DMS79 treated with DMSO at 0.1 percent for 48 hours (cell line): Measurements from ENCODE around the gene RNPS1.

Experiments used
- DNase-seq: peaks from one replicate; lab custom pipeline; 2025; lab: John Stamatoyannopoulos, UW

The RNPS1 gene, protein sequence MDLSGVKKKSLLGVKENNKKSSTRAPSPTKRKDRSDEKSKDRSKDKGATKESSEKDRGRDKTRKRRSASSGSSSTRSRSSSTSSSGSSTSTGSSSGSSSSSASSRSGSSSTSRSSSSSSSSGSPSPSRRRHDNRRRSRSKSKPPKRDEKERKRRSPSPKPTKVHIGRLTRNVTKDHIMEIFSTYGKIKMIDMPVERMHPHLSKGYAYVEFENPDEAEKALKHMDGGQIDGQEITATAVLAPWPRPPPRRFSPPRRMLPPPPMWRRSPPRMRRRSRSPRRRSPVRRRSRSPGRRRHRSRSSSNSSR

DNA sequence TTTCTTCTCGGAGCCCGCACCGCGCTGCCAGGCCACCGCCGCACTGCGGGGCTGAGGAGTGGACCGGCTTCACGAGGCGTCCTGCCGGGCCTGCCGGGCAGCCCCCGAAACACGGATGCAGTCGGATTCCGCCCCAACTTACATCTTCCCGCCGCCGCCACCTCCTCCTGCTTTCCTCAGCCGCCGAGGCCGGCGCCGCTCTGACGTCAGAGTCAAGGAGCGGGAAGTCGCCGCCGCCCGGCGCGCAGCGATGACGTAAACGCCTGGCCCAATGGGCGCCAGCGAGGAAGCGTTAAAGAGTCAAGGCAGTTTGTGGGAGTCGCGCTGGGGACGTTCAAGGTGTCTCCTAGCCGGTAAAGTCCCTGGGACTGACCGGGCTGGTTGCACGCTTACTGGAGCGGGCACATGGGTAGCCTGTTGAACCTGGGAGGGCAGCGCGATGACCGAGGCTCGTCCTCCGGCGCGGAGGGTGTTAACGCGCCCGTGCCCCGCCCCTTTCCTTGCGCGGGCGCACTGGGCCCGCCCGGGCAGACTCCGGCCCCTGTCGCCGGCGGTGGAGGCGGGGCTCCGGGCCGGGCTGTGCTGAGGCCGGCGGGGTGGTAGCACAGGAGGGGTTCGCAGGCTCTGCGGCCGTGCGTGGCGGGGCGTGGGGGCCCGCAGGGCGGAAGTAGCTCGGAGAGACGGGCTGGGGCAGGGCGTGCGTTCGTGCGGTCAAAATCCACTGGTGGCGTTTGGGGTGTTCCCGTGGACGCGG is at the start of gene RNPS1:
TSS of gene RNPS1 (minus strand) at position 214 of the 754 bp plus-strand sequence. CDS start 3,483 bp downstream, outside the sequence.
- peak; percentile 71 for DNase-seq

DNA sequence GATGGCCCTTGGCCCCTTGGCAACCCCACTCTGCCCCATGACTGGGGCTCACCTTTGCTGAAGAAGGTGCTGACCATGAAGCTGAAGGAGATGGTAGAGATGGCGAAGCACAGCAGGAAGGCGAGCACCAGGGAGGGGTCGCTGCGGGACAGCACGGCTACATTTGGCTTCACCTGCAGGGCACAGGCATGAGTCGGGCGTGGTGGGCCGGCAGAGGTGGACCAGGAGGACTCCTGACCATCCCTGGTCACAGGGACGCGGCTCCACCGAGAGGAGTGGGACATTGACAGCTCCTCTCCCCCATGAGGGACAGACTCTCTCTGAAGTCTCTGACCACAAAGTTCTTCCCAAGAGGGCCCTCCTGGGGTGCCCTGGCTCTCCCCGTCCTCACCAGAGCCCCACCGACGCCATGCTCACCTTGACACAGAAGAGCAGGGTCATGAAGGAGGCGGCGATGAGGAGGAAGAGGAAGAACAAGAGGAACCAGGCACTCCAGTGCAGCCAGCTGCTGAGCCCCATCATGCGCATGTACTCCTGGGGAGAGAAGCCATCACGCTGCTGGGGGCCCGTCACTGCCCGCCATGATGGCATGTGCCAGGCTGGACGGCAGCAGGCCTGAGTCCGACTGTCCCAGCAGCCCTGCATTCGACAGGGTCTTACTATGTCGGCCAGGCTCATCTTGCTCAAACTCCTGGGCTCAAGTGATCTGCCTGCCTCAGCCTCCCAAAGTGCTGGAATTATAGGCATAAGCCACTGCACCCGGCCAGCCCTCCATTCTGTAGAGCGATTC is 49.5 kb upstream of the RNPS1 start:
- no peak for DNase-seq

DNA sequence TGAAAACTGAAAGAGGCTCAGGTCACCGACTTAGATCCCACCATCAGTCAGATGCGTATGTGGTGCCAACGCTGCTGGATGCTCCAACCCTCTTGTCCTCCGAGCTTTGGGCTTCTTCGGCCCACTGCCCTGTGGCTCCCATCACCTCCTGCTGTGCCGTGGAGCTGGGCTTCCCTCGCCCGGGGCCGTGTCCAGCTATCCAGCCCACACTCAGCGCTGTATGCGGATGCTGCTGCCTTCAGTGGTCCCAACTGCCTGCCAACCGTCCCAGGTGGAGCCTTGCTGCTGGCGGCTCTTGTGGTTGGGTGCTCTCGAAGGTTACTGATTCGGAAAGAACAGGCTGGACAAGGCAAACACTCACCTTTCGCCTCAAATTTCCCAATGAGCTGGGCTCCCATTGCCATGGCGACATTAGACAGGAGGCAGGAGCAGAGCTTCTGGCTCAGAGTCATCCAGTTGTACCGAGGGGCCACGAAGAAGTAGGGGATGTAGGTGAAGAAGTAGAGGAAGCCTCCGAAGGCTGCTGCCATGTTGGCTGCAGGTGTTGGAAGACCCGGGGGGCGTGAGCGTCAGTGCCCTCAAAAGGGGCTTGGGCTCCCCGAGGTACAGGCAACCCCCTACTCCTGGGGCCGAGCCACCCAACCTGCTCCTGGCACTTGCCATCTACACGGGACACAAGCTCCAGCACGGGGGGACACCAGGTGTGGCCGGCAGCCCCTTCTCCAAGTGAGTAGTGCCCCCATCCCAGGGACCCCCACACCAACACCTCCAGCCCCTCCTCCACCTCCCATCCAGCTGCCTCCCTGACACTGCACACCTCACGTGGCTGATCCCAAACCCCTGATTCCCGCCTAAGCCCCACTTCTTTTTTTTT is 40.4 kb upstream of the RNPS1 start:
- DNase-seq, result peak; percentile 86

DNA sequence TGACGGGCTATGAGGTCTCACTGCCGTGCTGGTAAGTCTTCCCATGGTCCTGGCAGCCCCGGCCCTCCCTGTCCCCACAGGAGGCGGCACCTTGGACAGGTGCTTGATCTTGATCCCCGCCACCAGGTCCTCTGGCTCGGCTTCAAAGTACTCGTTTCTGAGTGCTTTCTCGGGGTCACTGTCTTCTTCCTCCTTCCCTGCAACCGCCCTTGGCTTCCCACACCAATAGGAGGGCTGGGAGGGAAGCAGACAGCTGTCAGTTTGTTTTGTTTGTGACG is 31.9 kb upstream of the RNPS1 start:
- no peak for DNase-seq

DNA sequence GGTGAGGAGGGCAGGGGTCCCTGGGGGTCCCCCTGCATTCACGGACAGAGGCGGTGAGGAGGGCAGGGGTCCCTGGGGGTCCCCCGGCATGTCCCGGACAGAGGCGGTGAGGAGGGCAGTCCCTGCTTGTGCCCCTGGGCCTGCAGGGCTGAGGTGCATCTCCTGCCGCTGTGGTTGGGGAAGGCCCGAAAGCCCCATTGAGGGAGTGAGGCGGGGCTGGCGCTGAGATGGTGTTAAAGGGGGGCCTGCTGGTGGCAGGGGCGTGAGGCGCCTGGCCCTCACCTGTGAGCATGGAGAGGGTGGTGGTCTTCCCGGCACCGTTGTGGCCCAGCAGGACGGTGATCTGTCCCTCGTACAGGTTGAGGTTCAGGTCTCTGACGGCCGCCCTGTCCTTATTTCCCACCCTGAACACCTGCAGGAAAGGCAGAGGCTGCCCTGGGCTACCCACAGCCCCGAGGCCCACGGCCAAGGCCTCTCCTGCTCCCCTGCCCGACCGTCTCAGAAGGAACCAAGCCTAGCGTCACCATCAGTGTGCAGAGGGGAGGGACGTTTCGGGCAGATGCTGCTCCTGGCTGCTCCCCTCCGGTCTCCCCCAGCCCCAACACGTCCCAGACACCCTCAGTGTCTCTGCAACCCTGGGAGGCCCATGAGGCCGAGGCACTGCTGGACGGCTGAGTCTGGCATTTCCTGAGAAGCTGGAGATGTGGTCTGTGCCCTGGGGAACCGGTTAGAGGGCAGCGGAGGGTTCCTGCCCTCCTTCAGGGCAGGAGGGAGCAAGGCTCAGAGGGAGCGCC is 31.4 kb upstream of the RNPS1 start:
- no peak for DNase-seq

DNA sequence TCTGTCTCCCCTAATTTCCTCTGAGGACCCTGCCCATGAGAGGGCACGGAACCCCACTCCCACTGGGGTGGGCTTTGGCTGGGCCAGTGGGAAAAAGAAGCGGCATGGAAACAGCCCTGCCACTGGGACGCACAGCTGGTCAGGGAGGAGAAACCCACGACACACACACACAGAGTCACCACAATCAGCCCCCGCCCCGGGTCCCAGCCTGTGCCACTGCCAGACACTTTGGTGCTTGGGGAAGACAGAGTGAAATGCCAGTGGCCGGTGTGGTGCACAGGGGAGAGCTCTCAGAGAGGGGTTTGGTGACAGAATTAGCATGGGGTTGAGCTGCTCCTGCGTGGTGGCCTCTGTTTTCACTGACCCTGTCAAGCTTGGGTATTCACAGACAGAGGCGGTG is 30.7 kb upstream of the RNPS1 start:
- no peak for DNase-seq

DNA sequence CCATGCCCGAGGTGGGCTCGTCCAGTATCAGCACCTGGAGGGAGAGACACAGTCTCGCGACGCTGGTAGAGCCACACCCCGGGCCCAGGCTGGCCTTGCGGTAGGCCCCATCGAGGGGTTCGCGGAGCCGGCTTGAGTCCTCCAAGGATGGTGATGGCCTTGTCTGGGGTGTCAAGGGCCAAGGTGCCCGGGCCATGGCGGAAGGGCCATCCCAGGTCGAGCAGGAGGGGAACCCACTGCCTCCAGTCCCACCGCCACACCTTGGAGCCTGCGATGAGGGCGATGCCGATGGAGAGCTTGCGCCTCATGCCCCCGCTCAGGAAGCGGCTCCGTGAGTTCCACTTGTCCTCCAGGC is 29.6 kb upstream of the RNPS1 start:
- DNase-seq, result no peak

DNA sequence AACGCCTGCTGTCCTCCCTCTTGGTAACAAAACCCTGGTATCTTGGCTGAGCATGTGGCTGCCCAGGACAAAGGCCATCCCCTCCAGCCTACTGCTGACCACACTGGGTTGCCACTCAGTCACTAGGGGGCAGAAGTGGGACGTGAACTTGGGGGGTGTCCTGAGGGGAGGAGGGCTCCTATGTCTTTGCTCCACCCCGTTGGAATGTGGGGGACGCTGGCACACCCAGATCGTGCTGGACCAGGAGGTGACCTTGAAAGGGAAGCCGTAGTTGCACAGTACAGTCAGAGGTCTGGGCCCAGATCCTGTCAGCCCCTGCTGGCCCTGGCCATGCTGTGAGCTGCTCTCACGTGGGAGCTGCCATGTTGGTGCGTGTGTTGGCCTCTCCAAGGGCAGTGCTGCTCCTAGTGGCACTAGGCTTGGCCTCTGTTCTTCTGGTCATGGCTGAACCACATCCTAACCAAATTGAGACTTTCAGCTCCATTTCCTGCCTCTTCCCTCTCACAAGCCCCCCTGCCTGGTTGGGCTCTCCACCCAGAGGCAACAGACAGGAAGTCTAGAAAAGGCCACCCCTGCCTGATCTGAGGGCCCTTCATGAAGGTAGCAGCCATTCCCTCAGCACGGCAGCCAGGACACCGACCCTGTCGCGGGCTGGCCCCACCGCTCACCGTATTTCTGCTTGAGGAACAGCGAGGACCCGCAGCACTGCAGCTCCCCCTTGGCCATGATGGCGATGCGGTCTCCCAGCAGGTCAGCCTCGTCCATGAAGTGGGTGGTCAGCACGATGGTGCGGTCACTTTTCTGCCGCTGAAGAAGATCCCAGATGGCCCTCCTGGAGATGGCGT is 29.0 kb upstream of the RNPS1 start:
- no peak for DNase-seq

DNA sequence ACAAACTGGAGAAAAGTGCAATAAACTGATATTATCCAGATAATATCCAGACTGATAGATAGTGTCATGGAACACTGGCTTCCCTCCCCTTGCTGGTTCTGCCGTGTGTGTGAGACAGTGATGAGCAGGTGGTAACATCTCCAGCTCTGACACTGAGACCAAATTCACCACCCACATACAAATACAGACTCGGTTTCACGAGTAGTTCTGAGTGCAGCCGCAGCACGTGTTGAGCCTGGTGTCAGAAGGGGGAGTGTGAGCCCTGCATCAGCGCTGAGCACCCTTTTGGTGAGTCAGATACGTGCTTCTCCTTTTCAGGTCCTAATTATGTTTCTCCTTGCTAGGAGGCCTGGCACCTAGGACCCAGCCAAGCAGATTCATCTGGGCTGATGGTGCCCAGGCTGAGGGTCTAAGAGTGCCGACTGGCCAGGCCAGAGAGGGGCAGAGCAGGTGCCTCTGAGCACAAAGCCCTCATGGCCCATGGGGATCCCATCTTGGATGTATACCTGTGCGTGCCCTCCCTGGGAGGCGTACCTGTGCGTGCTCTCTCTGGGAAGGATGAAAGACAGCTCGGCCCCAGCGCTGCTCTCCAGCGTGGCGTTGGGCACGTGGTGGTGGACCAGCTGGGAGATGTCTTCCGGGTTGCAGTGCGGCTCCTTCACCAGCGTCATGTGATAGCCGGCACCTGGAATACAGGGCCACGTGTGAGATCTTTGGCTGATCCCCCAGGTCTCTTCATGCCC is 27.3 kb upstream of the RNPS1 start:
- DNase-seq, result no peak

DNA sequence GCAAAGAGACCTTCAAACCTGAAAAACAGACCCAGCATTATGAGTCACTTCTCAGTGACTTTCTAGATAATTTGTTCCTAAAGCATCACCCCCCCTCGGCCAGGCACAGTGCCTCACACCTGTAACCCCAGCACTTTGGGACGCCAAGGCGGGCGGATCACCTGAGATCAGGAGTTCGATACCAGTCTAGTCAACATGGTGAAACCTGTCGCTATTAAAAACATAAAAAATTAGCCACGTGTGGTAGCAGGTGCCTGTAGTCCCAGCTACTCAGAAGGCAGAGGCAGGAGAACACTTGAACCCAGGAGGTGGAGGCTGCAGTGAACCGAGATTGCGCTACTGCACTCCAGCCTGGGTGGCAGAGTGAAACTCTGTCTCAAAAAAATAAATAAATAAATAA is 24.3 kb upstream of the RNPS1 start:
- DNase-seq, result no peak

DNA sequence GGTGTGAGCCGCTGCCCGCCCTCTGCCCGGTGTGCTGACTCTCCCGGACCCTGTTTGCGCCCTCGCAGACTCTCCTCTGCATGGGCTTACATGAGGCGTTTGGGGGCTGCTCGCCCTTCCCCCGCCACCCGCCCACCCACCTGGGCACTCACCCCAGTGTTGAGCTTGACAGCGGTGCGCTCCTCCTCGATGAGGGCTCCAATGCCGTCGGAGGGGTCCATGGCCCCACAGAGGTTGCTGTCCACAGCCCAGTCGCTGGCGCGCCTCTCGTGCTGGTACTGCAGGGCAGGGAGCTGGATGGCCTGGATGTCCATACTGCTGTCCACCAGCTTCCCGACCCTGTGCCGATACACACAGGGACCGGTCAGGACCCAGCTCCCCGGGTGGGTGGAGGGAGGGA is 21.4 kb upstream of the RNPS1 start:
- no peak for DNase-seq

DNA sequence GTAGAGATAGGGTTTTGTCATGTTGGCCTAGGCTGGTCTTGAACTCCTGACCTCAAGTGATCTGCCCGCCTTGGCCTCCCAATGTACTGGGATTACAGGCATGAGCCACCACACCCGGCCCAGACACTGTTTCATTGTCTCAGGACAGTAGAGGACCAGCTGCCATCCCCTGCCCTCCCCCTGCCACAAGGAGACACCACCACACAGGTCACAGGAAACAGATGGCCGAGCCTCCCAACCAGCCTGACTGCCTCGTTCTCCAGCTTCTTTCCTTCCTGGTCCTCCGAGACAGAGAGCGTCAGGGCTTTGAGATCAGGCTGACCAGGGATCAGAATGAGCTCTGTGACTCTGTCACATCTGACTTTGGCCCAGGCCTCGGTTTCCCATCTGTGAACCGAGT is 20.8 kb upstream of the RNPS1 start:
- no peak for DNase-seq

DNA sequence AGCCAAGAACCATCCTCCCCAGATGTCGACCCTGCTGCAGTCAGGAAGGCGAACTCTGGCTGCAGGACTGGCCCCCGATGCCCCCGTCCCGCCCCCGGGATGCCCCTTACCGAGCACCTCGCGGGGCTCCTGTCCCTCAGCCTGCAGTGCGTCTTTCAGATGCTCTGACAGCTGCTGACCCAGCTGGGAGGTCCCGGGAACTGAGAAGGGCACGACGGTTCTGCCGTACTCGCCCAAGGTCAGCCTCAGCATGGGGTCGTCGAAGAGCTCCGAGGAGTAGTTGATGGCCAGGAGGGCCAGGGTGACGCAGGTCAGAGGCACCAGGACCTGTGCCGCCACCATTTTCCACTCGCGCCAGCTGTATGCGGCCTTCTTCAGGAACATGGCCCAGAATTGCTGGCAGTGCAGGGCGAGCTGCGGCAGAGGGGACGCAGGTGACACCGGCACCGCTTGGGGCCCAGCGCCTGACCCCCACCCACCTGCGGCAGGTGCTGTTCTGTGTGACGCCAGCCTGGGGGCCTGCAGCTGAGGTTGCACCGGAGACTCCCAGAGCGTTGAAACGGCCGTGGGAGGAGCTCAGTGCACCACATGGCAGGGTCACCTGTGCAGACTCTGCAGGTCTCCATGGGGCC is 20.1 kb upstream of the RNPS1 start:
- DNase-seq, result no peak

DNA sequence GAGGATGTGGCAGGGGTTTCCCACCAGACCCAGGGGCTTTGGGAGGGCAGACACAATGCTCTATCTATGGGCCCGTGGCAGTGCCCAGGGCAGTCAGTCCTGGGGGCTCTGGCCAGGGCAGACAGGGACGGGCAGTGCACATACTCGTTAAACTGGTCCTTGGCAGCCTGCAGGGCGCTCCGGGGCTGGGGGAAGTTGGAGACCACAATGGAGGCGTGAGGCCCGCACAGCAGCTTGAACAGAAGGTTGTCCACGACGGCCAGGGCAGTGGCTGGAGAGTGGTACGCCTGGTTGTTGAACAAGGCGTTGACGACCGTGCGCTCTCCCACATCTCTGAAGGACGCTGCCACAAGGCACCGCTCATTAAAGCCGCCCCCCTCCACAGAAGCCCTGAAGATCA is 18.6 kb upstream of the RNPS1 start:
- no peak for DNase-seq

DNA sequence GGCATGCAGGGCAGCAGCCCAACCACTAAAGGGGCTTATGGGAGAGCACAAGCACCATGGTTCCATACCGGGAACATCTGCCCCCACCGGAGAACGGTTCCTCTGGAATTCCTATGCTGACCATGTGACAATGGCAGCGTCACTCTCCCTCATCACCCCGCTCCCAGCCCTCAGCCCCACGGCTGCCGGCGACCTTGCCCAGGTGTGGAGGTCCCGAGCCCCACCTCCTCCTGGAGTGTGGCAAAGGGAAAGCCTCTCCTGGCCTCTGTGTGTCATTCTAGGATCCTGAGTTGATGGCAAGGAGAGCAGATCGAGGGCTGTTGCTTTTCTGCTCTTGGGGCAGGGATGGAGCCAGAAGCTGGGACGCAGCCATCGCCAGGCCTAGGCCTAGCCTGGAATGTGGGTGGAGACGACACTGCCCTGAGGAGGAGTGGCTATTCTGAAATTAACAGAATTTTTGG is 17.8 kb upstream of the RNPS1 start:
- DNase-seq, result no peak

DNA sequence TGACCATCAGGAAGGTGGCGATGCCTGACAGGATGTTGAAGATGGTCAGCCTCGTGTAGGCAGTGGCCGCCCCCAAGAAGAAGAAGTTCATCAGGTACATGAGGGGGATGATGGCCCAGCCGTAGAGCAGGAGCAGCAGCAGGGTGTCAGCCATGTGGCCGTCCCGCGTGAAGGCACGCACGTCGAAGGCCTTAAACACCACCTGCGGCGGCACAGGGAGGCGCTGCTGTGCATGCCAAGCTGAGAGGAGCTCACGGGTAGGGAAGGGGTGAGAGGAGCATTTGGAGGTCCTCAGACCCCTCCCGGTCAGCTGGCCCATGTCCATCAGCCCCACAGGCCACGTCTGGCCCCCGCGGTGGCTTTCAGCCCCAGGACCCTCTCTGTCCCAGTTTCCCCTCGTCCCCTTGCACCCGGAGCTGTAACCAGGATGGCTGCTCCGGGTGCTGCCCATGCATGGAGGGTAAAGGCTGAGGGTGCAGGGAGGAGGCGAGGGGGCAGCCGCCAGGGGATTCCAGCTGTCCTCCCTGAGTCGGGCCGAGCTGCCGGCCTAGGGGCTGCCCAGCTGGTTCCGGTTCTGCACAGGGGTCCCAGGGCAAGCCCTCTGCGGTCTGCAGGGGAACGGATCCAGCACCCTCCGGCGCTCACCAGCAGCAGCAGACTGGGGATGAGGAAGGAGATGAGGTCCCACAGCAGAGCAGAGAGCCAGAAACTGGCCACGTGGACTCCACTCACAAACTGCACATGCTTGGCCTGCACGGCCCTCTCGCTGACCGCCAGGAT is 17.1 kb upstream of the RNPS1 start:
- DNase-seq, result no peak

DNA sequence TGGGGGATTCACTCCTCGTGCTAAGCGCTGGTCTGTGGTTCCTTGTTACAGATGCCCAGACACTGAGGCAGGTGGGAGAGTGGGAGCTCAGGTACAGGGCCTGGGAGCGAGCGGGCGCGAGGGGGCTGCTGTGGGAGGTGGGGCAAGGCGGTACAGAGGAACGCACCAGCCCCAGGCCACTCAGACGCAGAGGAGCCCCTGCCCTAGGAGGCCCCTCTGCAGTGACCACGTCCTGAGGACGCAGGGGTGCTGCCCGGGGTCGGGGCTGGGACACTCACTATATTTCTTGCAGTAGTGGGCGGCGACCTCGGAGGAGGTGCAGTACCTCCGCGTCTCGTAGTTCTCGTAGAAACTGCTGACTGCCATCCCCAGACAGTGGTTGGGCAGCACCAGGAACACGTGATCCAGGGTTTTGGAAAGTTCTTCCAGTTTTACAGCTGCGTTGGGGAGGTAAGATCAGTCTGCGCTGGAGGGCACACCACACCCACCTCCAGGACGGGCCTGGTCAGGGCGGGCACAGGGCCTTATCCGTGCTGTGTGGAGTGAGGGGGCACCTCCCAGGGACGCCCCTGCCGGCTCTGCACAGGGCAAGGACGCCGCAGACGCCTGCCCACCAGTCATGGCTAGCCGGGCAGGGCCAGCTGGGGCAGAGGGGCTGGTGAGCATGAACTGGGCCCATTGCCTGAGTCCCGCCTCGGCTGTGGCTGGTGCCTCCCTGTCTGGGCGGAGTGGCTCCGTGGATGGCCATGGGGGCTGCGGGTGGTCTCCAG is 16.3 kb upstream of the RNPS1 start:
- no peak for DNase-seq
